Keratinocyte (primary cell): ENCODE data around the gene PRKAG1. TPM values are rescaled to one million over a fixed set of nuclear protein-coding genes. Genes with fewer than 3 reads are reported as not detected.

ENCODE experiments used
- DNase-seq: peaks from one replicate; pipeline ENCODE4 v3.0.0-alpha.2; 2011; ENCODE audit warnings: low read depth, missing footprints, low spot score
- FAIRE-seq: peaks from 2 replicates; lab custom pipeline; 2011; peaks lifted over from hg19 to GRCh38; lab: Jason Lieb, UNC
- H2AFZ ChIP-seq: 2 replicates; pipeline ENCODE4 v1.6.0; 2012; ENCODE audit warnings: low read length, control low read depth, inconsistent platforms; ENCODE audit not compliant: control insufficient read depth
- H3K27ac ChIP-seq: 2 replicates; pipeline ENCODE4 v1.5.1; 2011; ENCODE audit warnings: low read length; ENCODE audit not compliant: control insufficient read depth, insufficient read depth
- H3K27me3 ChIP-seq: 3 replicates; pipeline ENCODE4 v1.6.0; 2011; ENCODE audit warnings: low read length; ENCODE audit not compliant: control insufficient read depth, insufficient read depth; ENCODE audit errors: extremely low read depth
- H3K36me3 ChIP-seq, 2 experiments: 2 replicates in 1 of 2; 3 replicates in 1 of 2; pipeline ENCODE4 v1.5.1; 2011; ENCODE audit warnings: low read length in 2 of 2, mild to moderate bottlenecking in 1 of 2; ENCODE audit not compliant: control insufficient read depth in 2 of 2, insufficient read depth in 2 of 2; ENCODE audit errors: extremely low read depth in 1 of 2
- H3K4me1 ChIP-seq: 3 replicates; pipeline ENCODE4 v1.5.1; 2011; ENCODE audit warnings: low read length; ENCODE audit not compliant: control insufficient read depth, insufficient read depth; ENCODE audit errors: extremely low read depth
- H3K4me2 ChIP-seq: 3 replicates; pipeline ENCODE4 v1.6.0; 2011; ENCODE audit warnings: low read depth, low read length; ENCODE audit not compliant: control insufficient read depth, insufficient read depth; ENCODE audit errors: extremely low read depth
- H3K4me3 ChIP-seq, 3 experiments: fragments of 200-600 bp in 1 of 3; sonication (generic) in 1 of 3; 2 replicates in 2 of 3; 3 replicates in 1 of 3; pipeline ENCODE4 v1.5.1; 2011 to 2016; ENCODE audit warnings: low read length in 3 of 3, mild to moderate bottlenecking in 3 of 3, control low read depth in 2 of 3, inconsistent platforms in 1 of 3, low read depth in 1 of 3, mixed read lengths in 1 of 3, mixed run types in 1 of 3, moderate library complexity in 1 of 3; ENCODE audit not compliant: control insufficient read depth in 2 of 3, insufficient read depth in 2 of 3; ENCODE audit errors: extremely low read depth in 1 of 3
- H3K79me2 ChIP-seq: 2 replicates; pipeline ENCODE4 v1.6.0; 2012; ENCODE audit warnings: low read length; ENCODE audit not compliant: control insufficient read depth, insufficient read depth
- H3K9ac ChIP-seq: 3 replicates; pipeline ENCODE4 v1.6.0; 2011; ENCODE audit warnings: low read length; ENCODE audit not compliant: control insufficient read depth, insufficient read depth; ENCODE audit errors: extremely low read depth
- H3K9me1 ChIP-seq: 3 replicates; pipeline ENCODE4 v1.6.0; 2011; ENCODE audit warnings: low read length; ENCODE audit not compliant: control insufficient read depth, insufficient read depth; ENCODE audit errors: extremely low read depth
- H3K9me3 ChIP-seq: 2 replicates; pipeline ENCODE4 v1.5.1; 2012; ENCODE audit warnings: low read depth, low read length; ENCODE audit not compliant: control insufficient read depth
- H4K20me1 ChIP-seq: 3 replicates; pipeline ENCODE4 v1.6.0; 2011; ENCODE audit warnings: low read length; ENCODE audit not compliant: control insufficient read depth, insufficient read depth; ENCODE audit errors: extremely low read depth
- EZH2 ChIP-seq: IDR thresholded peaks from one replicate; pipeline ENCODE4 v1.6.1; 2012; ENCODE audit warnings: inconsistent platforms, mild to moderate bottlenecking, low read length, moderate library complexity
- dilution Hi-C: fragments of 300-500 bp; cut with MboI; formaldehyde crosslinking; loops from one replicate; pipeline ENCODE4 v1.7.0; 2020; ENCODE audit warnings: low sequenced_read_pairs; ENCODE audit not compliant: extremely low pct_ligation_motif_present
- polyA plus RNA-seq, 5 experiments: library from polyadenylated mRNA; depleted of rRNA in 3 of 5; stranded (reverse) in 3 of 5; stranded (forward) in 1 of 5; unstranded in 1 of 5; fragments of >200 nt; gene quantifications; 1 replicate in 1 of 5; 2 replicates in 3 of 5; 3 replicates in 1 of 5; pipeline versions ENCODE4 v1.2.1 to v1.2.3, GENCODE V29; 2011 to 2012; ENCODE audit warnings: missing spikeins in 2 of 5, low read depth in 1 of 5, low replicate concordance in 1 of 5
- TF ChIP-seq, protein P1 (sequence below), 3 experiments: IDR thresholded peaks in 1 of 3; conservative IDR thresholded peaks in 1 of 3; optimal IDR thresholded peaks in 1 of 3; 2 replicates in 2 of 3; 3 replicates in 1 of 3; pipeline versions ENCODE3 to v1.5.1; 2011; ENCODE audit warnings: low read length in 3 of 3, mild to moderate bottlenecking in 3 of 3, moderate library complexity in 2 of 3, control low read depth in 1 of 3, inconsistent platforms in 1 of 3; ENCODE audit not compliant: insufficient read depth in 2 of 3; ENCODE audit errors: extremely low read depth in 1 of 3

Gene PRKAG1
- polyA plus RNA-seq, 1 donor (not counting 4 experiments of a cell fraction or from before 2014, with no cell fraction given): 125 TPM

DNA sequence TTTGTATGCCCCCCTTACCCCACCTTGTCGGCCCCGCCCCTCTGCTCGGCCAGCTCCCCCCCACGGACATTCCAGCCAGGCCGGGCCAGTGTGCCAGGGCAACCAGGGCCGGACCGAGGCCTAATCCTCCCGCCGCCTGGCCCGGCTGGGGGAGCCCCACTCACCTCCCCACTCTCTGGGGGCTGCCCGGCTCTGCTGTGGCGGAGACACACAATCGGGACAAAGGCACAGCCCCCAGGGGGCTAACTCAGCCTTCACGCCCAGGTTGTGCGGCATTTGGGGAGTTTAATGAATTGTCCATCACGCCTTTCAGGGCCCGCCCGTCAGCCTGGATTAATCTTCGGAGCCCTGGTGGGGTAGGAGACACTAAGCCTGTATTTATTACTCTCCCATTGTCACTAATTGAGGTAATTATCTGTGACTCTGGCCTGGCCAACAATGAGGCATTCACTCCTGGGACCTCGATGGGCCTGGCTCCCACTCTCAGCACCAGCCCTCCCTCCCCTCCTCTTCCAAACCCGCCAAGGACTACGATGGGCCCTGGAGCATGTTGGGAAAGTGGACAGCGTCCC, 31.8 kb downstream of the PRKAG1 start:
- no peak for FAIRE-seq
- TF ChIP-seq EZH2: no peak
- TF ChIP-seq, protein P1, sequence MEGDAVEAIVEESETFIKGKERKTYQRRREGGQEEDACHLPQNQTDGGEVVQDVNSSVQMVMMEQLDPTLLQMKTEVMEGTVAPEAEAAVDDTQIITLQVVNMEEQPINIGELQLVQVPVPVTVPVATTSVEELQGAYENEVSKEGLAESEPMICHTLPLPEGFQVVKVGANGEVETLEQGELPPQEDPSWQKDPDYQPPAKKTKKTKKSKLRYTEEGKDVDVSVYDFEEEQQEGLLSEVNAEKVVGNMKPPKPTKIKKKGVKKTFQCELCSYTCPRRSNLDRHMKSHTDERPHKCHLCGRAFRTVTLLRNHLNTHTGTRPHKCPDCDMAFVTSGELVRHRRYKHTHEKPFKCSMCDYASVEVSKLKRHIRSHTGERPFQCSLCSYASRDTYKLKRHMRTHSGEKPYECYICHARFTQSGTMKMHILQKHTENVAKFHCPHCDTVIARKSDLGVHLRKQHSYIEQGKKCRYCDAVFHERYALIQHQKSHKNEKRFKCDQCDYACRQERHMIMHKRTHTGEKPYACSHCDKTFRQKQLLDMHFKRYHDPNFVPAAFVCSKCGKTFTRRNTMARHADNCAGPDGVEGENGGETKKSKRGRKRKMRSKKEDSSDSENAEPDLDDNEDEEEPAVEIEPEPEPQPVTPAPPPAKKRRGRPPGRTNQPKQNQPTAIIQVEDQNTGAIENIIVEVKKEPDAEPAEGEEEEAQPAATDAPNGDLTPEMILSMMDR (optimal IDR thresholded peaks at IDR 0.05 in 1 of 3, IDR thresholded peaks at IDR 0.05 in 1 of 3, conservative IDR thresholded peaks at IDR 0.05 in 1 of 3; ENCODE audit: extremely low read depth in 1 of 3, insufficient read depth in 2 of 3, low read length in 3 of 3): no peak
- peaks cover 50% of the 10 kb centered on the region for H3K27me3 ChIP-seq

DNA sequence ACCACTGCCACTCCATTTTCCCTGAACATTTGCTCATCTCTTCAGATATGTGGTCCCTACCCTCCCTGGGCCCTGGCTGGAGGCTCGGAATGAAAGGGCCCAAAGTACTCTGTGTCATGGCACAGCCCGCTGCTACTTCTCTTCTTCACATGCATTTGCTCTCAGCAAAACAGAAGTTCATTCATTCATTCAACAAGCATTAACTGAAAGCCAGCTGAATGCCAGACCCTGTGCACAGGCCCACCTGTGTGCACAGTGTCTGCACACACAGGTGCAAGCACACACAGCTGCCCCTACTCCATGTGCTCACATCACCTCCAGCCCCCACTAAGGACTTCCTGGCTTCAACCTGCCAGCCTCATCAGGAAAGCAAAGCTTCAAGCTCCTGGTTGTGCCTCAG, 32.7 kb downstream of the PRKAG1 start:
- dilution Hi-C loops: no loop called here

More for the DNA sequence above, 31.8 kb downstream of the PRKAG1 start:
- no peak for DNase-seq
- Histone ChIP-seq H4K20me1 (no peaks in the 10 kb centered on the region), H3K4me1 (no peaks in the 10 kb centered on the region), H3K4me2 (no peak overlapping the region), H3K9me1 (no peaks in the 10 kb centered on the region), H3K36me3 (no peaks in the 10 kb centered on the region), H3K9ac (no peak overlapping the region), H2AFZ (no peak overlapping the region), H3K79me2 (no peaks in the 10 kb centered on the region), H3K4me3 (no peak overlapping the region), H3K9me3 (no peaks in the 10 kb centered on the region), H3K27ac (no peak overlapping the region)
- dilution Hi-C loops: no loop called here

More for the DNA sequence above, 32.7 kb downstream of the PRKAG1 start:
- H3K9ac ChIP-seq: no peak overlapping the region
- no peaks in the 10 kb centered on the region for H3K79me2 ChIP-seq
- TF ChIP-seq, protein P1 (optimal IDR thresholded peaks at IDR 0.05 in 1 of 3, IDR thresholded peaks at IDR 0.05 in 1 of 3, conservative IDR thresholded peaks at IDR 0.05 in 1 of 3; ENCODE audit: extremely low read depth in 1 of 3, insufficient read depth in 2 of 3, low read length in 3 of 3): no peak
- no peak for FAIRE-seq
- no peaks in the 10 kb centered on the region for H3K9me1 ChIP-seq
- H3K27ac ChIP-seq: no peak overlapping the region
- H3K27me3 ChIP-seq: peaks cover 59% of the 10 kb centered on the region
- H4K20me1 ChIP-seq: no peaks in the 10 kb centered on the region
- no peaks in the 10 kb centered on the region for H3K9me3 ChIP-seq
- H3K4me2 ChIP-seq: no peak overlapping the region
- H3K4me1 ChIP-seq: peaks cover 3% of the 10 kb centered on the region
- DNase-seq: no peak
- no peak overlapping the region for H2AFZ ChIP-seq
- H3K36me3 ChIP-seq: no peaks in the 10 kb centered on the region
- H3K4me3 ChIP-seq: no peak overlapping the region
